Activated CD4-positive, alpha-beta T cell treated with anti-CD3 and anti-CD28 coated beads for 48 hours (primary cell): Measurements from ENCODE around the gene SIL1.
A peak's percentile ranks its signal among the peaks of the same experiment; 100 is the strongest.
"Not testable (repeated sequence)": the region's sequence is repeated elsewhere in the genome, so short reads cannot be mapped to it uniquely, and the experiment has no call there.

Experiments used
- DNase-seq: peaks from one replicate; pipeline ENCODE4 v3.0.0-alpha.2; 2020

SIL1 gene

GRCh38 chr5:139197710-139198669, at the start of gene SIL1:
Gene SIL1 (minus strand): TSS chr5:139198368. CDS start chr5:139127843, 70,525 bp downstream.
- DNase-seq: peak; percentile 97

- peak; percentile 79 for DNase-seq
Measured at GRCh38 chr5:139246394-139246793, 48.2 kb upstream of the SIL1 start.

- no peak for DNase-seq
Measured at GRCh38 chr5:139245637-139246339, 47.6 kb upstream of the SIL1 start.

GRCh38 chr5:139243425-139243970, 45.3 kb upstream of the SIL1 start:
- DNase-seq: no peak

- DNase-seq: no peak
Measured at GRCh38 chr5:139241139-139241538, 43.0 kb upstream of the SIL1 start.

GRCh38 chr5:139236479-139236878, 38.3 kb upstream of the SIL1 start:
- DNase-seq: no peak

GRCh38 chr5:139232147-139232724, 34.1 kb upstream of the SIL1 start:
- DNase-seq: no peak

- DNase-seq: no peak
Measured at GRCh38 chr5:139228201-139228803, 30.1 kb upstream of the SIL1 start.

GRCh38 chr5:139226131-139226530, 28.0 kb upstream of the SIL1 start:
- no peak for DNase-seq

GRCh38 chr5:139223481-139223880, 25.3 kb upstream of the SIL1 start:
- no peak for DNase-seq

GRCh38 chr5:139222346-139222745, 24.2 kb upstream of the SIL1 start:
- DNase-seq: no peak

GRCh38 chr5:139218038-139218437, 19.9 kb upstream of the SIL1 start:
- not testable (repeated sequence) for DNase-seq

- no peak for DNase-seq
Measured at GRCh38 chr5:139215107-139215975, 17.2 kb upstream of the SIL1 start.

- no peak for DNase-seq
Measured at GRCh38 chr5:139214646-139215045, 16.5 kb upstream of the SIL1 start.

- DNase-seq: no peak
Measured at GRCh38 chr5:139212906-139213305, 14.7 kb upstream of the SIL1 start.

- no peak for DNase-seq
Measured at GRCh38 chr5:139212486-139212885, 14.3 kb upstream of the SIL1 start.

- no peak for DNase-seq
Measured at GRCh38 chr5:139210585-139210984, 12.4 kb upstream of the SIL1 start.

GRCh38 chr5:139207297-139208000, 9.3 kb upstream of the SIL1 start:
- no peak for DNase-seq

- no peak for DNase-seq
Measured at GRCh38 chr5:139205586-139205985, 7.4 kb upstream of the SIL1 start.

GRCh38 chr5:139205124-139205523, 7.0 kb upstream of the SIL1 start:
- no peak for DNase-seq

GRCh38 chr5:139204196-139204595, 6.0 kb upstream of the SIL1 start:
- DNase-seq: no peak
